Liver (tissue), 3 donors: ENCODE measurements around the gene CWC25.

Experiments used
- HNF4G ChIP-seq: IDR thresholded peaks from 2 replicates; pipeline ENCODE4 v1.6.1; 2016; ENCODE audit warnings: antibody characterized with exemption
- JUND ChIP-seq, 2 donors: IDR thresholded peaks; 2 replicates each; pipeline ENCODE4 v1.6.1; 2016; ENCODE audit warnings: antibody characterized with exemption in 2 of 2
- RAD21 ChIP-seq, 2 donors: IDR thresholded peaks; 2 replicates each; pipeline ENCODE4 v1.6.1; 2016; ENCODE audit warnings: antibody characterized with exemption in 2 of 2, mild to moderate bottlenecking in 2 of 2
- SP1 ChIP-seq: IDR thresholded peaks from 2 replicates; pipeline ENCODE4 v1.6.1; 2018; ENCODE audit warnings: antibody characterized with exemption, mild to moderate bottlenecking
- TF ChIP-seq, protein P1 (sequence below): fragments of 150-350 bp; IDR thresholded peaks from 2 replicates; pipeline ENCODE4 v1.5.1; 2017; ENCODE audit warnings: improper control_type of control experiment, low read depth, low read length; ENCODE audit not compliant: missing input control
- donor health status: healthy.
- donor health status: healthy.

DNA sequence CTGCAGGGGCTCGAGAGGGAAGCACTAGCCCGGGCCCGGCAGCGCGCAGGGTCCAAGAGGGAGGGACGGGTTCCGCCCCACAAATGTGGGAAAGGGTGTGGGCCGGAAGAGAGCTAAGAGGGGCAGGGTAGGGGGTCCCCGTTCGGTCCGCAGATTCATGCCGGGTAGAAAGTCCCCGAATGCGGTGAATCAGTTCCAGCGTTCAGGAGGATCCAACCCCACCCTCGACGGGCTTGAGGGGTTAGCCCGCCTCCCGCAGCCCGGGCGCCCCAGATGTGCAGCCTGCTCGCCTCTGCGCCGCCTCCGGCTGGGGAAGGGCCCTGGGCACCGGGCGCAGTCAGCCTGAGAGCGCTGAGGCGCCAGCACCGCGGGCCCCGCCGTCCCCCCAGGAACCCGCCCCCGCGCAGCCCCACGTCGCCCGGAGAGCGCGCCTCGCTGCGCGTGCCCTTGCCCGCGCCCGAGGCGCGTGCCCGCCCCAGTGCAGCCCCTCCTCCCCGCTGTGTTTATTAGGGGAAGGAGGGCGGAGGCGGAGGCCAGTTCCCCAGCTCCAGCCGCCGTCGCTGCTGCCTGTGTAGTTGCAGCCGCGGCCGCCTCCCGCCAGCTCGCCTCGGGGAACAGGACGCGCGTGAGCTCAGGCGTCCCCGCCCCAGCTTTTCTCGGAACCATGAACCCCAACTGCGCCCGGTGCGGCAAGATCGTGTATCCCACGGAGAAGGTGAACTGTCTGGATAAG lies 44.6 kb upstream of the CWC25 start, which contains the start of gene LASP1:
- TF ChIP-seq, protein P1, sequence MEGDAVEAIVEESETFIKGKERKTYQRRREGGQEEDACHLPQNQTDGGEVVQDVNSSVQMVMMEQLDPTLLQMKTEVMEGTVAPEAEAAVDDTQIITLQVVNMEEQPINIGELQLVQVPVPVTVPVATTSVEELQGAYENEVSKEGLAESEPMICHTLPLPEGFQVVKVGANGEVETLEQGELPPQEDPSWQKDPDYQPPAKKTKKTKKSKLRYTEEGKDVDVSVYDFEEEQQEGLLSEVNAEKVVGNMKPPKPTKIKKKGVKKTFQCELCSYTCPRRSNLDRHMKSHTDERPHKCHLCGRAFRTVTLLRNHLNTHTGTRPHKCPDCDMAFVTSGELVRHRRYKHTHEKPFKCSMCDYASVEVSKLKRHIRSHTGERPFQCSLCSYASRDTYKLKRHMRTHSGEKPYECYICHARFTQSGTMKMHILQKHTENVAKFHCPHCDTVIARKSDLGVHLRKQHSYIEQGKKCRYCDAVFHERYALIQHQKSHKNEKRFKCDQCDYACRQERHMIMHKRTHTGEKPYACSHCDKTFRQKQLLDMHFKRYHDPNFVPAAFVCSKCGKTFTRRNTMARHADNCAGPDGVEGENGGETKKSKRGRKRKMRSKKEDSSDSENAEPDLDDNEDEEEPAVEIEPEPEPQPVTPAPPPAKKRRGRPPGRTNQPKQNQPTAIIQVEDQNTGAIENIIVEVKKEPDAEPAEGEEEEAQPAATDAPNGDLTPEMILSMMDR, result no peak
- TF ChIP-seq RAD21 (IDR thresholded peaks at IDR 0.05) (peak in 1 of 2 donors; percentile 53), HNF4G (no peak), JUND (IDR thresholded peaks at IDR 0.05) (no peak), SP1 (no peak)
